GM08714 (cell line): Measurements from ENCODE around the gene ENTR1.

ENCODE experiments used
- H3K4me3 ChIP-seq: fragments of 200-500 bp; sonication (Bioruptor generic); 2 replicates; pipeline ENCODE4 v1.5.1; 2014; ENCODE audit warnings: mild to moderate bottlenecking, low read length, inconsistent platforms
- ZNF274 ChIP-seq: IDR thresholded peaks from 2 replicates; pipeline ENCODE4 v1.6.1; 2012; ENCODE audit warnings: mild to moderate bottlenecking, low read depth, low read length

Gene ENTR1

DNA sequence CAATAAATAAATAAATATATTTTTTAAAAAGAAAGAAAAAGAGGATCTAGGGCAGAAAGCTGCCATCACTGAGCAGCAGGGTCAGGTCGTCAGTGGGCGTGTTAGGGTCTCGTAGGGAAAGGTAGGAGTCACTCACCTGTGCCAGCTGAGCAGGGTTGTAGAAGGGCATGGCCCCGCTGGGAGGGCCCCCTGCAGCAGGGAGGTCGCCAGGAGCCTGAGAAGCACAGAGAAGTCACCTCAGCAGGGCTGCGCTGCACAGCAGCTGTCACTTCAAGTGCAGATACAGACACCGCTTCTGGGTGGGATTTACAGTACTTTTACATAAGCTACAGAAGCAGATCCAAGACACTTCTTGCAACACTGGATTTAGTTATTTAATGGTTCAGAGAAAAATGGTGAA is 33.3 kb upstream of the ENTR1 start:
- TF ChIP-seq ZNF274 = no peak

DNA sequence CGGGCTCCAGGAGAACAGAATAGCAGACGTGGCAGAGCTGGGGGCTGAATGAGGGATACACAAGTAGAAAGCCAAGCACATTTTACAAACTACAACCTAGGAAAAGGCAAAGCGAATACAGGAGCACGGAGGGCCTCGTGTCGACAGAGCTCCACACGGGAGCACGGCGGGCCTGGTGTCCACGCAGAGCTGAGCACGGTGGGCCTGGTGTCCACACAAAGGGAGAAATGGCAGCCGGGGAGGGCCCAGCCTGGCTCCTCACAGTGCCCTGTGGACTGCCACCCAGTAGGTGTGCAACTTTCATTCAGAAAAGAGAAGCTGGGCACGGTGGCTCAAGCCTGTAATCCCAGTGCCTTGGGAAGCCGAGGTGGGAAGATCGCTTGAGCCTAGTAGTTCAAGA is 32.7 kb upstream of the ENTR1 start:
- H3K4me3 ChIP-seq = no peak overlapping the region
- TF ChIP-seq ZNF274 = no peak

More for the DNA sequence above, 33.3 kb upstream of the ENTR1 start:
- no peak overlapping the region for H3K4me3 ChIP-seq

GRCh38 chr9:136442265-136442664 is 31.9 kb upstream of the ENTR1 start:
- no peak for TF ChIP-seq ZNF274
- no peak overlapping the region for H3K4me3 ChIP-seq

DNA sequence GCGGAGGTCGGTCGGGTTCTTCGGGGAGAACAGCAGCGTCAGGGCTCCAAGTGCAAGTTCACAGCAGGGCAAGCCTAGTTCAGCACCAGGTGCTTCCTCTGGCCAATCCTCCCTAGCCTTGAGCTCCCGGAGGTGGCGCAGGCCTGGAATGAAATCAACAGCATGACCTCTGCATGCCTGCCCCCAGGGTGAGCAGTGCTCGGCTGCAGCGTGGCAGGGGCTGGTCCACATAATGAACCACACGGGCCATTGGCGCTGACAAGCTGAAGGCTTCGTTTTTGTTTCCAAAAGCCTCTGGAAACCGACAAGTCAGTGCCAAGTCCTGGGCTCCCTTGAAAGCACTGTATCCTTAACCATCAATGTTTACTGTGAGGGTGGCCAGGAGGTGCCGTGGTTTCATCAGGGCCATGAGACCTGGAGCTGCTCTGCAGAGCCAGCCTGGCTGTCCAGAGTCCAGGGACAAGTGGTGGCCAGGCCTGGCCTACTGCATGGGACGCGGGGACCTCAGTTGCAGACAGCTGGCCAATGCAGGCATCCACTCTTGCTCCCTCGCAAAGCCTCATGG is 31.3 kb upstream of the ENTR1 start:
- no peak overlapping the region for H3K4me3 ChIP-seq
- TF ChIP-seq ZNF274 = no peak

DNA sequence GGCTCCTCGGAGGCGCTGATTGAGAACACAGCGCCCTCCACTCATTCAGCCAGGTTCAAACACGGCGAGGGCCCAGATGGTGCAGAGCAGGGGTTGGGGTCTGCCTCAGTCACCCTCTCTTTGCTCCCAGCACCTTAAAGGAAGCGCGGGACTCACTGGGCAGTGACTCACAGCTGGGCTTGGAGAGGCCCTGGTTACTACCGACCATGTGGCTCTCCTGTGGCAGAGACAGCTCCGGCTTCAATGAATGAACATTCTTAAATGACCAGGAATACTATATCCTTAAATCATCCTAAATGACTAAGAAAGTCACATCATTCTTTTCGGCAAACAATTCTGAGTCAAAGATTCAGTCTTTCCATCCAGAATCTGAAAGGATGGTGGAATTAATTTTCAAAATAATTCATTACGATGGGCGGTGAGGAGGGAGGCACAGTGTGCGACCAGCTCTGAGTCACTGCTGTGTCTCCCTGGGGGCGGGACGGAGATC is 30.8 kb upstream of the ENTR1 start:
- H3K4me3 ChIP-seq = no peak overlapping the region
- TF ChIP-seq ZNF274 = no peak

DNA sequence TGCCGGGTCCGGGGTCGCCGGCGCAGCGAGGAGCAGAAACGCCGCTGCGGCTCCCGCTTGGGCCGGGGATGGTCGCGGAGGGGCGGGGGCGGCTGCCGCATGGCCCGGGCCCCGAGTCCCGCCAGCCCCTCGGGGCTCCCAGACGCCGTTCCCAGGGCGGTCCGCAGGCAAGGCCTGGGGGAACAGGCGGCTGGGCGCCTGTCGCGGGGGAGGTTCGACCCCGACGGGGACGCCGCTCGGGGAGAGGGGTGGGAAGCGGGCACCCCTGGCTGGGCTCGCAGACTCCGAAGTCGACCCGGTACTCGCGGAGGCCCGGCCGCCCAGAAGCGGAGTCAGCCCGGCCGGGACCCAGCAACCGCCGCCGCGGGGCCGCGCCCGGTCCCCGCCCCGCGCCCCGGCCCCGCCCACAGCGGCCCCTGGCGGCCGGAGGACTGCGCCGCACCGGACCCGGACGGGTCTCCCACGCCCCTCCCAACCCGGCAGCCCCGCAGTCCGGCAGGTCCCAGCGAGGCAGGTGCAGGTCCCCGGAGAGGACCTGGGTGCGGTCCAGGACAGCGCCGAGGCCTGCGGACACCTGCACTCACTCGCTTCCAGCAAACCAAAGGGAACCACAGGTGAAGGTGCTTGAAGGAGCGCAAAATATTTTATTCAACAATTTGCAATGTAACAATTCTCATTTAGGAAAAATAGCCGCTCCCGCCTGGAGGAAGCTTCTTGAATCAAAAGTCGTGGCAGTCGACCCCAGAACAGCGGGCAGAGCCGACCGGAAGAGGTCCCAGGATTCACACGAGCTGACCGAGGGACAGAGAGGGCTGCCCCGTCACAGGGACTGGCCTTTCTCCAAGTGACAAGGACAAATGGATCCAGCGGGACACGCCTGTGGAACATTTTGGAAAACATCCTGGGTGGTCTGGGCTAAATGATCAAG is 29.3 kb upstream of the ENTR1 start, which contains the start of gene INPP5E:
INPP5E (minus strand) TSS at position 365 of the 928 bp plus-strand sequence. CDS start 426 bp downstream, outside the sequence.
- H3K4me3 ChIP-seq = peak within 1 kb of the TSS; percentile 88
- no peak for TF ChIP-seq ZNF274

- TF ChIP-seq ZNF274 = no peak
- H3K4me3 ChIP-seq = peak overlapping the region; percentile 88
Measured at GRCh38 chr9:136438548-136439480, 28.4 kb upstream of the ENTR1 start.

- no peak for TF ChIP-seq ZNF274
- H3K4me3 ChIP-seq = peak overlapping the region; percentile 88
Measured at GRCh38 chr9:136437839-136438547, 27.6 kb upstream of the ENTR1 start.

DNA sequence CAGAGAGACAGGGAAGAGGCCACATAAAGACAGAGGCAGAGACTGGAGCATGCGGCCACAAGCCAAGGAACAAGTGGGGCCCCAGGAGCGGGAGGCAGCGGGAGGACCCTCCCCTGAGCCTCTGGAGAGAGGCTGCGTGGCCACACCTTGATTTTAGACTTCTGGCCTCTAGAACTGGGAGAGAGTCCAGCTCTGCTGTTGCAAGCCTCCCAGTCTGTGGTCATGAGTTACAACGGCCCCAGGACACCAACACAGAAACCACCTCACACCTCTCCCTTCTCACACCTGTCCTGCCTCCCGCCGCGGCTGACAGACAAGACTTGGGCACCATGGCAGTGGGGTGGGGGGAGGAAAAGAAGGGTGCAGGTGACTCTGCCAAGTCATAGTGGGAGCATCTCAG is 27.0 kb upstream of the ENTR1 start:
- H3K4me3 ChIP-seq = peak overlapping the region; percentile 88; the same call in 1 of the 2 replicates
- TF ChIP-seq ZNF274 = no peak

DNA sequence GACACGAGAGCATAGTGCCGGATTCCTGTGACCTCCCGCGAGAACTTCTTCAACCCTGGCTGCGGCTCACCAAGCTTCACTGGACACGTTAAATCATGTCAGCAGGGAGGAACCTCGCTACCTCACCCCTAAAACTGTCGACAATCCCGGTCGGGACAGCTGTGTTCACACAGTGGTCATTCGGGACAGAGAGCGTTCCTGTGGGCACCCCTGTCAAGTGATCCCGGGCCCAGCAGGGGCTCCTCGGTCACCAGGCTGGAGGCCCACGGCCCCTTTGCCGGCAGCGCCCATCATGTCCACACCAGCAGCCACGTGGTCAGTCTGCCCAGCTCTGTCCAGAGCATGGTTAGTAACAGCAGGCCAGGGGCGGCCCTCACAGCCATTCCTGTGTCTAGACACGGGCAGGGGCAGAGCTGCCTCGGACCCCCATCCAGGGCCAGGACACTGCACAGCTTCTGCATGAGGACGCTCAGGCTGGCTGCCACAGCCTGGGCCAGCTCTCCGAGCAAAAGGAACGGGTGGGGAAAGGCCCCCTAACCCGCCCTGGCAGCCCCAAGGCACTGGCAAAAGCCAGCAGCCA is 25.7 kb upstream of the ENTR1 start:
- no peak overlapping the region for H3K4me3 ChIP-seq
- no peak for TF ChIP-seq ZNF274

DNA sequence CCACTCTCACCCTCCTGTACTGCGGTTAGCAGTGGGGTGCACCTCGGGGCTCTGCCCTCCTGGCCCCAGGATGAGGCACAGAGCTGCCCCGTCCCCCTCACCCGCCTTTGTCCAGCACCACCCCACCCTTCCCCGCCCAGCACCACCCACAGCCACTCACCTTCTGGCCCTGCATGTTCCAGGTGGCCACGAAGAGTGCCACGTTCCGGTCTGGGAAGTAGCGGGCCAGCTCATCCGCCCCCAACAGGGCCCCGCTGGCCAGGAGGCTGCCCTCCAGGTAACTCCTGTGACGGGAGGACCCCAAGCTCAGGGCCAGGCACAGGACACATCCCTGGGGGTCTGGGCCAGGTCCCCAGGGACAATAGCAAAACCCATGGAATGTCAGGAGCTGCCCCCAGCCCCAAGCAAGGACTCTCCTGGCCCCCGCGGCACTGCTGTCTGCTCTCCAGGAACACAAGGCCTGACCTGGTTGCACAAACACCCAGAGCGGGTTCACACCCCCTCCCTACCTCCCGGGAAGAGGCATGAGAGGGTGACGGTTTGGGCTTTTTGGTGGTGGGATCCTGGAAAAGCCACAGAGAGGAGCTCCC is 24.3 kb upstream of the ENTR1 start:
- TF ChIP-seq ZNF274 = no peak
- H3K4me3 ChIP-seq = no peak overlapping the region

- H3K4me3 ChIP-seq = no peak overlapping the region
- no peak for TF ChIP-seq ZNF274
Measured at GRCh38 chr9:136433849-136434579, 23.6 kb upstream of the ENTR1 start.
